Spleen (tissue), 11 donors: Measurements from ENCODE around the gene ODAD2. TPM values are rescaled to one million over a fixed set of nuclear protein-coding genes. Genes with fewer than 3 reads are reported as not detected.

Experiments used
- DNase-seq: peaks from one replicate; pipeline ENCODE4 v3.0.0-alpha.2; 2020
- H3K27ac ChIP-seq, 8 donors: fragments of 200-600 bp; sonication (generic) in 7 of 8; 1 replicate in 4 of 8; 2 replicates in 4 of 8; pipeline versions ENCODE4 v1.5.0 to v1.8.0; 2016 to 2021; ENCODE audit warnings: inconsistent platforms in 4 of 8, mild to moderate bottlenecking in 4 of 8, moderate library complexity in 1 of 8
- H3K27me3 ChIP-seq, 7 donors: fragments of 200-600 bp; sonication (generic) in 6 of 7; replicated peaks in 1 of 7; 1 replicate in 4 of 7; 2 replicates in 3 of 7; pipeline versions ENCODE4 v1.5.0 to v1.8.0; 2016 to 2021; ENCODE audit warnings: inconsistent platforms in 3 of 7, mild to moderate bottlenecking in 1 of 7
- H3K36me3 ChIP-seq, 6 donors: fragments of 200-600 bp; sonication (generic) in 5 of 6; 1 replicate in 4 of 6; 2 replicates in 2 of 6; pipeline versions ENCODE4 v1.5.0 to v1.8.0; 2016 to 2021; ENCODE audit warnings: inconsistent platforms in 2 of 6
- H3K4me1 ChIP-seq, 6 donors: fragments of 200-600 bp; sonication (generic) in 5 of 6; 1 replicate in 3 of 6; 2 replicates in 3 of 6; pipeline versions ENCODE4 v1.5.0 to v1.8.0; 2016 to 2021; ENCODE audit warnings: inconsistent platforms in 3 of 6
- H3K4me3 ChIP-seq, 8 donors: fragments of 200-600 bp; sonication (generic) in 7 of 8; 1 replicate in 4 of 8; 2 replicates in 4 of 8; pipeline versions ENCODE4 v1.5.0 to v1.8.0; 2016 to 2021; ENCODE audit warnings: inconsistent platforms in 4 of 8, mild to moderate bottlenecking in 4 of 8, moderate library complexity in 2 of 8
- H3K9me3 ChIP-seq, 8 donors: fragments of 200-600 bp; sonication (generic) in 7 of 8; 1 replicate in 4 of 8; 2 replicates in 4 of 8; pipeline versions ENCODE4 v1.5.0 to v1.8.0; 2016 to 2021; ENCODE audit warnings: inconsistent platforms in 4 of 8
- CTCF ChIP-seq, 11 experiments: fragments of 200-600 bp in 7 of 11; fragments of 450-650 bp in 4 of 11; sonication (generic) in 4 of 11; IDR thresholded peaks in 8 of 11; conservative IDR thresholded peaks in 3 of 11; 1 replicate in 7 of 11; 2 replicates in 4 of 11; pipeline versions ENCODE4 v1.4.0 to v1.8.0; 2016 to 2021; ENCODE audit warnings: antibody characterized with exemption in 11 of 11, inconsistent platforms in 4 of 11, mild to moderate bottlenecking in 1 of 11
- POLR2A ChIP-seq, 3 donors: fragments of 450-650 bp; IDR thresholded peaks; one replicate each; pipeline ENCODE4 v1.5.1; 2017; ENCODE audit warnings: antibody characterized with exemption in 3 of 3, mild to moderate bottlenecking in 1 of 3
- POLR2AphosphoS5 ChIP-seq, 3 donors: sonication (generic); formaldehyde crosslinking; IDR thresholded peaks; one replicate each; pipeline ENCODE4 v1.5.1; 2017; ENCODE audit warnings: antibody characterized with exemption in 3 of 3
- WGBS, 5 donors: extraction: QIAGEN DNeasy Blood & Tissue Kit in 3 of 5; methylation state at CpG; one replicate each; pipeline versions ENCODE4 v1.1.5 to v1.1.7; 2013 to 2018; 5-methylcytosine and 5-hydroxymethylcytosine counted together
- intact Hi-C: fragments of 100-400 bp; cut with DNase I; formaldehyde crosslinking; loops from one replicate; pipeline ENCODE4 v1.15.0; 2023; ENCODE audit warnings: low total_unique reads
- polyA plus RNA-seq, 3 donors: library from polyadenylated mRNA; stranded (reverse); fragments of 200-250 nt; gene quantifications; one replicate each; pipeline ENCODE4 v1.2.1, GENCODE V29; 2013
- total RNA-seq, 7 donors: library from RNA; depleted of rRNA in 3 of 7; stranded (reverse); fragments of >200 nt in 3 of 7; fragmentation: NEBNext Ultra II Directional in 4 of 7; extraction: Animal tissue kit (Norgen Biotek cat#: 25700) in 4 of 7; gene quantifications; one replicate each; pipeline versions ENCODE4 v1.1.0 to v1.2.1, GENCODE V29; 2016 to 2021
- donor health status: healthy with polysubstance abuse.
- donor health status: DM: no; HTN: no; CAD: no; lungs with moderate emphysema.
- donor health status: DM: no; HTN: no; CAD: no.
- donor health status: Bipolar disorder and iron deficiency.
- donor health status: healthy.
- donor health status: DM: no; HTN: no; CAD: no.
- donor health status: DM: yes; HTN: yes; CAD: no.

Gene ODAD2
- total and polyA plus RNA-seq, 10 donors = 0.03 to 0.72 (median 0.29) TPM; not detected in 2

GRCh38 chr10:27799046-27799445, 199.8 kb downstream of the ODAD2 start:
- Histone ChIP-seq H3K27me3 (peaks cover 0 to 28% (median 0%) of the 10 kb centered on the region in 7 donors), H3K27ac (no peak overlapping the region), H3K9me3 (peaks cover 0 to 3% (median 0%) of the 10 kb centered on the region in 8 donors), H3K4me1 (no peaks in the 10 kb centered on the region), H3K36me3 (no peaks in the 10 kb centered on the region), H3K4me3 (no peak overlapping the region)
- intact Hi-C loops = no loop called here
- WGBS, 5 donors = 70 to 77% (median 72%) methylated on average over 3 of the region's 3 CpGs
- no peak for DNase-seq
- TF ChIP-seq POLR2A (IDR thresholded peaks at IDR 0.05) = no peak
- no peak for TF ChIP-seq CTCF (IDR thresholded peaks at IDR 0.05 in 8 of 11, conservative IDR thresholded peaks at IDR 0.05 in 3 of 11)
- TF ChIP-seq POLR2AphosphoS5 (IDR thresholded peaks at IDR 0.05) = no peak

GRCh38 chr10:27794157-27794556, 204.7 kb downstream of the ODAD2 start:
- Histone ChIP-seq H3K9me3 (peaks cover 0 to 3% (median 0%) of the 10 kb centered on the region in 8 donors), H3K36me3 (no peaks in the 10 kb centered on the region), H3K27me3 (peaks cover 0 to 3% (median 0%) of the 10 kb centered on the region in 7 donors), H3K27ac (no peak overlapping the region), H3K4me1 (no peaks in the 10 kb centered on the region), H3K4me3 (no peak overlapping the region)
- 41 to 83% (median 67%) methylated on average over 1 of the region's 1 CpG for WGBS, 5 donors
- no peak for DNase-seq
- no peak for TF ChIP-seq POLR2A (IDR thresholded peaks at IDR 0.05)
- TF ChIP-seq POLR2AphosphoS5 (IDR thresholded peaks at IDR 0.05) = no peak
- no peak for TF ChIP-seq CTCF (IDR thresholded peaks at IDR 0.05 in 8 of 11, conservative IDR thresholded peaks at IDR 0.05 in 3 of 11)
- intact Hi-C loops = no loop called here

- peaks cover 0 to 7% (median 0%) of the 10 kb centered on the region in 7 donors for H3K27me3 ChIP-seq
- H3K27ac ChIP-seq = no peak overlapping the region
- intact Hi-C loops = no loop called here
- WGBS, 5 donors = 77 to 85% (median 79%) methylated on average over 2 of the region's 2 CpGs
- H3K9me3 ChIP-seq = peaks cover 0 to 3% (median 0%) of the 10 kb centered on the region in 8 donors
- H3K4me3 ChIP-seq = no peak overlapping the region
- H3K4me1 ChIP-seq = no peaks in the 10 kb centered on the region
- DNase-seq = no peak
- H3K36me3 ChIP-seq = no peaks in the 10 kb centered on the region
- TF ChIP-seq POLR2AphosphoS5 (IDR thresholded peaks at IDR 0.05) (no peak), POLR2A (IDR thresholded peaks at IDR 0.05) (no peak), CTCF (IDR thresholded peaks at IDR 0.05 in 8 of 11, conservative IDR thresholded peaks at IDR 0.05 in 3 of 11) (no peak)
These were observed 206.7 kb downstream of the ODAD2 start for GRCh38 chr10:27792216-27792615.

GRCh38 chr10:27784272-27784671, 214.6 kb downstream of the ODAD2 start:
- DNase-seq = no peak
- intact Hi-C loops = no loop called here
- 64 to 98% (median 85%) methylated on average over 2 of the region's 2 CpGs for WGBS, 5 donors
- no peaks in the 10 kb centered on the region for H3K4me1 ChIP-seq
- peaks cover 0 to 11% (median 0%) of the 10 kb centered on the region in 7 donors for H3K27me3 ChIP-seq
- H3K36me3 ChIP-seq = no peaks in the 10 kb centered on the region
- no peak overlapping the region for H3K4me3 ChIP-seq
- no peak for TF ChIP-seq CTCF (IDR thresholded peaks at IDR 0.05 in 8 of 11, conservative IDR thresholded peaks at IDR 0.05 in 3 of 11)
- TF ChIP-seq POLR2AphosphoS5 (IDR thresholded peaks at IDR 0.05) = no peak
- TF ChIP-seq POLR2A (IDR thresholded peaks at IDR 0.05) = no peak
- H3K27ac ChIP-seq = no peak overlapping the region
- H3K9me3 ChIP-seq = peaks cover 0 to 11% (median 5%) of the 10 kb centered on the region in 8 donors
